Lower leg skin (tissue), 3 donors: ENCODE data around the gene PLB1.

Experiments used
- POLR2A ChIP-seq, 2 donors: fragments of 450-650 bp; IDR thresholded peaks; one replicate each; pipeline ENCODE4 v1.6.1; 2016 to 2017; ENCODE audit warnings: antibody characterized with exemption in 2 of 2, mild to moderate bottlenecking in 1 of 2, moderate library complexity in 1 of 2
- TF ChIP-seq, protein P1 (sequence below), 3 donors: fragments of 450-650 bp; IDR thresholded peaks; one replicate each; pipeline ENCODE4 v1.5.1; 2016; ENCODE audit warnings: antibody characterized with exemption in 3 of 3, mild to moderate bottlenecking in 3 of 3, moderate library complexity in 2 of 3

DNA sequence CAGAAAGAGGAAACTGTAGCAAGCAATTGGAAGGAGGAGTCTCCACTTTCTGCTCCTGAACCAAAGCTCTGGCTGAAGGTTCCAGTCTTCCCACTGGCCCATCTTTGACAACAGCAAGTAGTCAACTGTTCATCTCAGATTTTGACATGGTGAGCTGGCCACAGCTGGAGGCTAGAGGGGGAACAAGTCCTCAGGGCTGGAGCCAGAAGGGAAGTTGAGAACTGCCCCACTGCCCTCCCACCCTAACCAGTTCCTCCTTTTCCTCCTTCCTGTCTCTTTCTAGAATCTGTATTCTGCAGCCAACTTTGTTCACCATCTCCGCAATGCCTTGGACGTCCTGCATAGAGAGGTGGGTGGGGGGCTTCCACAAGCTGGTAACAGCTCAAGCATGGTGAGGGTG lies 105.8 kb downstream of the PLB1 start:
- TF ChIP-seq, protein P1, sequence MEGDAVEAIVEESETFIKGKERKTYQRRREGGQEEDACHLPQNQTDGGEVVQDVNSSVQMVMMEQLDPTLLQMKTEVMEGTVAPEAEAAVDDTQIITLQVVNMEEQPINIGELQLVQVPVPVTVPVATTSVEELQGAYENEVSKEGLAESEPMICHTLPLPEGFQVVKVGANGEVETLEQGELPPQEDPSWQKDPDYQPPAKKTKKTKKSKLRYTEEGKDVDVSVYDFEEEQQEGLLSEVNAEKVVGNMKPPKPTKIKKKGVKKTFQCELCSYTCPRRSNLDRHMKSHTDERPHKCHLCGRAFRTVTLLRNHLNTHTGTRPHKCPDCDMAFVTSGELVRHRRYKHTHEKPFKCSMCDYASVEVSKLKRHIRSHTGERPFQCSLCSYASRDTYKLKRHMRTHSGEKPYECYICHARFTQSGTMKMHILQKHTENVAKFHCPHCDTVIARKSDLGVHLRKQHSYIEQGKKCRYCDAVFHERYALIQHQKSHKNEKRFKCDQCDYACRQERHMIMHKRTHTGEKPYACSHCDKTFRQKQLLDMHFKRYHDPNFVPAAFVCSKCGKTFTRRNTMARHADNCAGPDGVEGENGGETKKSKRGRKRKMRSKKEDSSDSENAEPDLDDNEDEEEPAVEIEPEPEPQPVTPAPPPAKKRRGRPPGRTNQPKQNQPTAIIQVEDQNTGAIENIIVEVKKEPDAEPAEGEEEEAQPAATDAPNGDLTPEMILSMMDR (IDR thresholded peaks at IDR 0.05): no peak
- no peak for TF ChIP-seq POLR2A (IDR thresholded peaks at IDR 0.05)
